ENCODE results near the gene ATP6V0E1. TPM values are rescaled to one million over a fixed set of nuclear protein-coding genes. Genes with fewer than 3 reads are reported as not detected.

The ATP6V0E1 gene
- total and polyA plus RNA-seq, 2 of the 8 experiments (the other 6 are each of a cell fraction or from before 2014, with no cell fraction given): 108 to 134 TPM

DNA sequence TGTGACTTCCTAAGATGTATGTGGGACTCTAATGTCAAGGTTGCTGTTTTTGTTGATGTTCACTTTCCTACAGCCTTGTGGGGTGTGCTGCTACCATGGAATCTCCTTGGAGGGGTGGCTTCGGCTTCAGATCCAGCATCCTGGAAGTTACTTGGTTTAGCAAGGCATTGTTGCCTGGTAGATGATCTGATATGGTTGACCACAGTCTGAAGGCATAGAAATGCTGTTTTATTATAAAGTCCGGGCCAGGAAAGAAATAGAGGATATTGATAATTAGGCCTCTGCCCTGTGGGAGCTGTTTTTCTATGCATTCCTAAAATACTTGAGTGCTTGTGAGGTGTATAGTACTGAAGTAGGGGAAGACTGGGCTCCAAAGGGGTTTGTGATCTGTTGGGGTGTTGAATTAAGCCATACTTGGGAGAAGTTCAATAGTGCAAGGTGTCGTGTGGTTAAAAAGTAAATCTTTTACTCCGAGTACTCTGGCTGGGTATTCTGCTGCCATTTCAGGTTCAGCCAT is 45.3 kb downstream of the ATP6V0E1 start (continued):
- TF ChIP-seq, protein P1, sequence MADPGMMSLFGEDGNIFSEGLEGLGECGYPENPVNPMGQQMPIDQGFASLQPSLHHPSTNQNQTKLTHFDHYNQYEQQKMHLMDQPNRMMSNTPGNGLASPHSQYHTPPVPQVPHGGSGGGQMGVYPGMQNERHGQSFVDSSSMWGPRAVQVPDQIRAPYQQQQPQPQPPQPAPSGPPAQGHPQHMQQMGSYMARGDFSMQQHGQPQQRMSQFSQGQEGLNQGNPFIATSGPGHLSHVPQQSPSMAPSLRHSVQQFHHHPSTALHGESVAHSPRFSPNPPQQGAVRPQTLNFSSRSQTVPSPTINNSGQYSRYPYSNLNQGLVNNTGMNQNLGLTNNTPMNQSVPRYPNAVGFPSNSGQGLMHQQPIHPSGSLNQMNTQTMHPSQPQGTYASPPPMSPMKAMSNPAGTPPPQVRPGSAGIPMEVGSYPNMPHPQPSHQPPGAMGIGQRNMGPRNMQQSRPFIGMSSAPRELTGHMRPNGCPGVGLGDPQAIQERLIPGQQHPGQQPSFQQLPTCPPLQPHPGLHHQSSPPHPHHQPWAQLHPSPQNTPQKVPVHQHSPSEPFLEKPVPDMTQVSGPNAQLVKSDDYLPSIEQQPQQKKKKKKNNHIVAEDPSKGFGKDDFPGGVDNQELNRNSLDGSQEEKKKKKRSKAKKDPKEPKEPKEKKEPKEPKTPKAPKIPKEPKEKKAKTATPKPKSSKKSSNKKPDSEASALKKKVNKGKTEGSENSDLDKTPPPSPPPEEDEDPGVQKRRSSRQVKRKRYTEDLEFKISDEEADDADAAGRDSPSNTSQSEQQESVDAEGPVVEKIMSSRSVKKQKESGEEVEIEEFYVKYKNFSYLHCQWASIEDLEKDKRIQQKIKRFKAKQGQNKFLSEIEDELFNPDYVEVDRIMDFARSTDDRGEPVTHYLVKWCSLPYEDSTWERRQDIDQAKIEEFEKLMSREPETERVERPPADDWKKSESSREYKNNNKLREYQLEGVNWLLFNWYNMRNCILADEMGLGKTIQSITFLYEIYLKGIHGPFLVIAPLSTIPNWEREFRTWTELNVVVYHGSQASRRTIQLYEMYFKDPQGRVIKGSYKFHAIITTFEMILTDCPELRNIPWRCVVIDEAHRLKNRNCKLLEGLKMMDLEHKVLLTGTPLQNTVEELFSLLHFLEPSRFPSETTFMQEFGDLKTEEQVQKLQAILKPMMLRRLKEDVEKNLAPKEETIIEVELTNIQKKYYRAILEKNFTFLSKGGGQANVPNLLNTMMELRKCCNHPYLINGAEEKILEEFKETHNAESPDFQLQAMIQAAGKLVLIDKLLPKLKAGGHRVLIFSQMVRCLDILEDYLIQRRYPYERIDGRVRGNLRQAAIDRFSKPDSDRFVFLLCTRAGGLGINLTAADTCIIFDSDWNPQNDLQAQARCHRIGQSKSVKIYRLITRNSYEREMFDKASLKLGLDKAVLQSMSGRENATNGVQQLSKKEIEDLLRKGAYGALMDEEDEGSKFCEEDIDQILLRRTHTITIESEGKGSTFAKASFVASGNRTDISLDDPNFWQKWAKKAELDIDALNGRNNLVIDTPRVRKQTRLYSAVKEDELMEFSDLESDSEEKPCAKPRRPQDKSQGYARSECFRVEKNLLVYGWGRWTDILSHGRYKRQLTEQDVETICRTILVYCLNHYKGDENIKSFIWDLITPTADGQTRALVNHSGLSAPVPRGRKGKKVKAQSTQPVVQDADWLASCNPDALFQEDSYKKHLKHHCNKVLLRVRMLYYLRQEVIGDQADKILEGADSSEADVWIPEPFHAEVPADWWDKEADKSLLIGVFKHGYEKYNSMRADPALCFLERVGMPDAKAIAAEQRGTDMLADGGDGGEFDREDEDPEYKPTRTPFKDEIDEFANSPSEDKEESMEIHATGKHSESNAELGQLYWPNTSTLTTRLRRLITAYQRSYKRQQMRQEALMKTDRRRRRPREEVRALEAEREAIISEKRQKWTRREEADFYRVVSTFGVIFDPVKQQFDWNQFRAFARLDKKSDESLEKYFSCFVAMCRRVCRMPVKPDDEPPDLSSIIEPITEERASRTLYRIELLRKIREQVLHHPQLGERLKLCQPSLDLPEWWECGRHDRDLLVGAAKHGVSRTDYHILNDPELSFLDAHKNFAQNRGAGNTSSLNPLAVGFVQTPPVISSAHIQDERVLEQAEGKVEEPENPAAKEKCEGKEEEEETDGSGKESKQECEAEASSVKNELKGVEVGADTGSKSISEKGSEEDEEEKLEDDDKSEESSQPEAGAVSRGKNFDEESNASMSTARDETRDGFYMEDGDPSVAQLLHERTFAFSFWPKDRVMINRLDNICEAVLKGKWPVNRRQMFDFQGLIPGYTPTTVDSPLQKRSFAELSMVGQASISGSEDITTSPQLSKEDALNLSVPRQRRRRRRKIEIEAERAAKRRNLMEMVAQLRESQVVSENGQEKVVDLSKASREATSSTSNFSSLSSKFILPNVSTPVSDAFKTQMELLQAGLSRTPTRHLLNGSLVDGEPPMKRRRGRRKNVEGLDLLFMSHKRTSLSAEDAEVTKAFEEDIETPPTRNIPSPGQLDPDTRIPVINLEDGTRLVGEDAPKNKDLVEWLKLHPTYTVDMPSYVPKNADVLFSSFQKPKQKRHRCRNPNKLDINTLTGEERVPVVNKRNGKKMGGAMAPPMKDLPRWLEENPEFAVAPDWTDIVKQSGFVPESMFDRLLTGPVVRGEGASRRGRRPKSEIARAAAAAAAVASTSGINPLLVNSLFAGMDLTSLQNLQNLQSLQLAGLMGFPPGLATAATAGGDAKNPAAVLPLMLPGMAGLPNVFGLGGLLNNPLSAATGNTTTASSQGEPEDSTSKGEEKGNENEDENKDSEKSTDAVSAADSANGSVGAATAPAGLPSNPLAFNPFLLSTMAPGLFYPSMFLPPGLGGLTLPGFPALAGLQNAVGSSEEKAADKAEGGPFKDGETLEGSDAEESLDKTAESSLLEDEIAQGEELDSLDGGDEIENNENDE (IDR thresholded peaks at IDR 0.05; ENCODE audit: insufficient replicate concordance, low read length): no peak
- TF ChIP-seq HDAC2 (IDR thresholded peaks at IDR 0.05; ENCODE audit: borderline replicate concordance in 1 of 2, low read depth in 2 of 2, low read length in 2 of 2) (no peak), TAF7 (optimal IDR thresholded peaks at IDR 0.05; ENCODE audit: borderline replicate concordance, low read depth, low read length) (no peak), SIRT6 (IDR thresholded peaks at IDR 0.05; ENCODE audit: low read length) (no peak), CBX8 (IDR thresholded peaks at IDR 0.05; ENCODE audit: borderline replicate concordance, low read depth, low read length) (no peak), BRCA1 (IDR thresholded peaks at IDR 0.05; ENCODE audit: low read depth, low read length) (no peak), ATF2 (IDR thresholded peaks at IDR 0.05; ENCODE audit: low read length) (no peak), CHD2 (IDR thresholded peaks at IDR 0.05; ENCODE audit: low read length) (no peak), BCL11A (IDR thresholded peaks at IDR 0.05; ENCODE audit: low read depth in 2 of 2, low read length in 2 of 2) (no peak), KDM1A (IDR thresholded peaks at IDR 0.05; ENCODE audit: borderline replicate concordance, low read length) (no peak)
